PC-9 (cell line): ENCODE results near the gene XRCC6. TPM values are rescaled to one million over a fixed set of nuclear protein-coding genes. Genes with fewer than 3 reads are reported as not detected.
"Not testable (repeated sequence)": the region's sequence is repeated elsewhere in the genome, so short reads cannot be mapped to it uniquely, and the experiment has no call there.

ENCODE experiments used
- BruUV-seq: library from RNA; stranded (reverse); fragments of 400-500 nt; replicated peaks from 2 replicates; lab custom pipeline; 2021; lab: Mats Ljungman, UMichigan
- CTCF ChIA-PET: fragments of 300-600 bp; sonication (Branson Sonifier 250); formaldehyde crosslinking; loops from one replicate; lab custom pipeline; 2022; ENCODE audit warnings: antibody characterized with exemption; lab: Charles Lee
- POLR2A ChIA-PET: fragments of 300-600 bp; sonication (Branson Sonifier 250); formaldehyde crosslinking; loops from one replicate; lab custom pipeline; 2022; ENCODE audit warnings: antibody characterized with exemption; ENCODE audit not compliant: unreplicated experiment; lab: Charles Lee
- DNase-seq, 2 experiments: peaks; one replicate each; pipeline versions ENCODE4 v3.0.0 to v3.0.0-alpha.2; 2015 to 2022; ENCODE audit warnings: mixed read lengths in 1 of 2
- H2AFZ ChIP-seq: fragments of 200-600 bp; sonication (generic); 2 replicates; pipeline ENCODE4 v1.8.1; 2017; ENCODE audit warnings: antibody characterized with exemption
- H3F3A ChIP-seq: fragments of 200-600 bp; sonication (generic); 2 replicates; pipeline ENCODE4 v1.8.1; 2017; ENCODE audit warnings: antibody characterized with exemption, mild to moderate bottlenecking, low read depth; ENCODE audit not compliant: insufficient read depth
- H3K27ac ChIP-seq: fragments of 200-600 bp; sonication (generic); 2 replicates; pipeline ENCODE4 v1.6.1; 2016; ENCODE audit warnings: mixed run types
- H3K27me3 ChIP-seq: fragments of 200-600 bp; sonication (generic); 2 replicates; pipeline ENCODE4 v1.6.1; 2016; ENCODE audit warnings: low read depth, mixed run types; ENCODE audit not compliant: insufficient read depth
- H3K36me3 ChIP-seq: fragments of 200-600 bp; sonication (generic); 2 replicates; pipeline ENCODE4 v1.6.1; 2016; ENCODE audit warnings: low read depth, mixed run types
- H3K4me1 ChIP-seq: fragments of 200-600 bp; sonication (generic); replicated peaks from 2 replicates; pipeline ENCODE4 v1.6.1; 2016; ENCODE audit warnings: mixed run types; ENCODE audit not compliant: insufficient read depth
- H3K4me2 ChIP-seq: fragments of 200-600 bp; sonication (generic); 2 replicates; pipeline ENCODE4 v1.6.1; 2017; ENCODE audit warnings: mixed run types
- H3K4me3 ChIP-seq: fragments of 200-600 bp; sonication (generic); 2 replicates; pipeline ENCODE4 v1.6.1; 2016; ENCODE audit warnings: mixed run types
- H3K79me2 ChIP-seq: fragments of 200-600 bp; sonication (generic); 2 replicates; pipeline ENCODE4 v1.6.1; 2017; ENCODE audit warnings: low read depth, mixed run types
- H3K9me2 ChIP-seq: fragments of 200-600 bp; sonication (generic); 2 replicates; pipeline ENCODE4 v1.8.1; 2017; ENCODE audit warnings: mild to moderate bottlenecking; ENCODE audit not compliant: insufficient read depth
- H3K9me3 ChIP-seq: fragments of 200-600 bp; sonication (generic); 2 replicates; pipeline ENCODE4 v1.8.1; 2016; ENCODE audit warnings: low read depth; ENCODE audit not compliant: insufficient read depth
- H4K20me1 ChIP-seq: fragments of 200-600 bp; sonication (generic); 2 replicates; pipeline ENCODE4 v1.8.1; 2017; ENCODE audit not compliant: insufficient read depth
- CTCF ChIP-seq: fragments of 200-600 bp; sonication (generic); conservative IDR thresholded peaks from 2 replicates; pipeline ENCODE4 v1.6.1; 2017; ENCODE audit warnings: mixed run types, antibody characterized with exemption, mild to moderate bottlenecking, moderate library complexity
- EZH2 ChIP-seq: fragments of 200-600 bp; sonication (generic); IDR thresholded peaks from 2 replicates; pipeline ENCODE4 v1.8.0; 2017; ENCODE audit warnings: antibody characterized with exemption, low read depth
- intact Hi-C: fragments of 100-400 bp; cut with micrococcal nuclease; formaldehyde crosslinking; loops from one replicate; pipeline ENCODE4 v1.10.0; 2022; ENCODE audit not compliant: unreplicated experiment
- total RNA-seq: library from RNA; stranded (reverse); gene quantifications from 2 replicates; pipeline ENCODE4 v1.2.3, GENCODE V29; 2021

Gene XRCC6
- total RNA-seq, 1 experiment from 2014 or later: 486 TPM

DNA sequence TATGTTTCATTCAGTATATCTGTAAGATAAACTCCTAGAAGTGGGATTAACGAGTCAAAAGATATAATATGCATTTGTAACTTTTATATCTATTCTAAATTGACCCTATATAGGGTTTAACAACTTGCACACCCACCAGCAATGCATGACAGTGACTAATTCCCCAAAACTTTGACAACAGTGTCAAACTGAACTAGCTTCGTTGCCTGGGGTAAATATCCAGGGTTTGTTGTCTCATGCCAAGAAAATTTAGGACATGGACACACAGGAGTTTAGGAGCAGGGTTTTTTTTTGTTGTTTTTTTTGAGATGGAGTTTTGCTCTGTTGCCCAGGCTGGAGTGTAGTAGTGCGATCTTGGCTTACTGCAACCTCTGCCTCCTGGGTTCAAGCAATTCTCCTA, 62.5 kb downstream of the XRCC6 start:
- Histone ChIP-seq H2AFZ (no peak overlapping the region), H3K4me3 (no peak overlapping the region), H3K9me2 (no peaks in the 10 kb centered on the region), H3K9me3 (no peaks in the 10 kb centered on the region), H3K4me1 (peaks cover 26% of the 10 kb centered on the region), H3K36me3 (peaks cover 24% of the 10 kb centered on the region; the same call in 1 of the 2 replicates), H3K27me3 (no peaks in the 10 kb centered on the region), H3K4me2 (no peak overlapping the region), H3K27ac (peak overlapping the region; percentile 59), H3F3A (peaks cover 32% of the 10 kb centered on the region), H3K79me2 (peaks cover 99% of the 10 kb centered on the region), H4K20me1 (peaks cover 71% of the 10 kb centered on the region)
- peak in 1 of 2 experiments; percentile 51 for DNase-seq
- intact Hi-C loops: no loop called here
- no peak for TF ChIP-seq CTCF
- TF ChIP-seq EZH2: no peak
- POLR2A ChIA-PET: interaction anchor here (0.8 kb wide), 1 partner anchor 34 kb away, joined by 5 read pairs; no protein-coding TSS in a partner anchor
- CTCF ChIA-PET: no interaction called here
- BruUV-seq: no TSS peak

DNA sequence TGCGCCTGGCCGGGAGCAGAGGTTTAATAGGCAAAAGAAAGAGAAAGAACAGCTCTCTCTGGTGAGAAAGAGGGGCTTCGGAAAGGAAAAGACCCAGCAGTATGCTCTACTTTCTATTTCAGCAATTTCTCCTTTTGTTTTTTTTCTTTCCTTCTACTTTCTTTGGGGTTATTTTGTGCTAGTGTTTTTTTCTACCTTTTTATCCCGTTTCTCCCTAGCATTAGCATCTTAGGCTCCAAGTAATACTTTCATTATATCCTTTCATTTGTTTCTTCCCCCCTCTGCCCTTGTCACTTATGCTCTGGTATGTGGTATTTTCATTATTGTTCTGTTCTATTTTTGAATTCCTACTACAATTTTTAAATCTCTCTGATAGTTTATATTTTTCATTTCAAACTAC, 63.1 kb downstream of the XRCC6 start:
- BruUV-seq: no TSS peak

GRCh38 chr22:41686890-41687289, 65.8 kb downstream of the XRCC6 start:
- H3K4me1 ChIP-seq: peaks cover 30% of the 10 kb centered on the region
- H2AFZ ChIP-seq, H3K9me3 ChIP-seq, intact Hi-C loops, H3K36me3 ChIP-seq, BruUV-seq, H3K27me3 ChIP-seq, DNase-seq, H3K9me2 ChIP-seq: not testable (repeated sequence)
- ChIA-PET POLR2A (interaction anchor here (0.6 kb wide), 1 partner anchor 48 kb away, joined by 13 read pairs; no protein-coding TSS in a partner anchor), CTCF (interaction anchor here (0.9 kb wide), 1 partner anchor 19 kb away, joined by 3 read pairs; no protein-coding TSS in a partner anchor)
- peaks cover 42% of the 10 kb centered on the region for H4K20me1 ChIP-seq
- peak overlapping the region; percentile 79 for H3K4me3 ChIP-seq
- H3K4me2 ChIP-seq: peak overlapping the region; percentile 90
- peak overlapping the region; percentile 74; the same call in 1 of the 2 replicates for H3K27ac ChIP-seq
- H3F3A ChIP-seq: peaks cover 35% of the 10 kb centered on the region
- peaks cover 82% of the 10 kb centered on the region for H3K79me2 ChIP-seq

More for the DNA sequence above, 63.1 kb downstream of the XRCC6 start:
- ChIA-PET CTCF (no interaction called here), POLR2A (no interaction called here)
- H3K79me2 ChIP-seq: peaks cover 97% of the 10 kb centered on the region
- H3K4me3 ChIP-seq: no peak overlapping the region
- TF ChIP-seq EZH2 (no peak), CTCF (no peak)
- no peaks in the 10 kb centered on the region for H3K9me3 ChIP-seq
- intact Hi-C loops: no loop called here
- H3K27me3 ChIP-seq: no peaks in the 10 kb centered on the region
- no peak overlapping the region for H2AFZ ChIP-seq
- peak overlapping the region; percentile 59; the same call in 1 of the 2 replicates for H3K27ac ChIP-seq
- H3K36me3 ChIP-seq: peaks cover 19% of the 10 kb centered on the region; the same call in 1 of the 2 replicates
- H3K4me2 ChIP-seq: no peak overlapping the region
- H3K9me2 ChIP-seq: no peaks in the 10 kb centered on the region
- peaks cover 26% of the 10 kb centered on the region for H3K4me1 ChIP-seq
- DNase-seq: no peak
- peaks cover 66% of the 10 kb centered on the region for H4K20me1 ChIP-seq
- H3F3A ChIP-seq: peaks cover 32% of the 10 kb centered on the region
